Mucosa of stomach (tissue), 1 donor: ENCODE measurements around the gene GTF3C4.

Experiments used
- H3K27me3 ChIP-seq: one replicate; pipeline ENCODE4 v1.7.0; 2013; ENCODE audit warnings: mild to moderate bottlenecking, low read length; ENCODE audit not compliant: control insufficient read depth, insufficient read depth
- H3K36me3 ChIP-seq: one replicate; pipeline ENCODE4 v1.7.0; 2013; ENCODE audit warnings: low read length; ENCODE audit not compliant: control insufficient read depth, insufficient read depth
- H3K4me1 ChIP-seq: one replicate; pipeline ENCODE4 v1.7.0; 2013; ENCODE audit warnings: mild to moderate bottlenecking, low read length; ENCODE audit not compliant: control insufficient read depth, insufficient read depth
- H3K4me3 ChIP-seq: one replicate; pipeline ENCODE4 v1.7.0; 2013; ENCODE audit warnings: low read length
- H3K9ac ChIP-seq: one replicate; pipeline ENCODE4 v1.7.0; 2013; ENCODE audit warnings: mild to moderate bottlenecking, low read length, moderate library complexity
- H3K9me3 ChIP-seq: one replicate; pipeline ENCODE4 v1.7.0; 2013; ENCODE audit warnings: mild to moderate bottlenecking, low read length, moderate library complexity; ENCODE audit not compliant: control insufficient read depth
- donor health status: Pancreatic carcinoma.

GTF3C4 gene

DNA sequence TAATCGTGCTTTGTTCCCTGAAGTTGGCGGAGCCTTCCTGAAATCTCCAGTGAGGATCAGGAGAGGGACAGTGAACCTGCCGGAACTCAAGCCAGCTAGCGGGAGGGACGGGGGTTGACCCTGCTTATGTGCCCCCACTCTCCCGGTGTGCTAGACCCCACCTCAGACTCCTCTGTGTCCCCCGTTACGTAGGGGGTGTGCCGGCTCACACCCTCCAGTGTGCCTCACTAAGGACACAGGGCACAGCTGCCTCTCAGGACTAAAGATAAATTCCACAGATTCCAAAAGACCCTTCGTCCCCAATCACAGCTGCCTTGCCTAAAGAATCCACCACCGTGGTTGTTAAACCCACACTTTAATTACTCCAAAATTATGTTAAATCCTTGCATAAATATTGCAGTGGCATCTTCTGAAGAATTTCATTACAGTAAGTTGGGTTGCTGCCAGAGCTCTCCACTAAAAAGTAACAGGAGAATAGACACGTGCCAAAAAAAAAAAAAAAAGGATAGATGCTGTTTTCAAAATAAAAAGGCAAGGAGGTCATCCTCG, 73.7 kb downstream of the GTF3C4 start:
- H3K9ac ChIP-seq, result no peak overlapping the region
- H3K4me3 ChIP-seq, result no peak overlapping the region
- no peaks in the 10 kb centered on the region for H3K9me3 ChIP-seq
- peaks cover 7% of the 10 kb centered on the region for H3K4me1 ChIP-seq
- peaks cover 39% of the 10 kb centered on the region for H3K27me3 ChIP-seq
- H3K36me3 ChIP-seq, result no peaks in the 10 kb centered on the region
